ENCODE results near the gene USH2A.

GRCh38 chr1:216323344-216323743 lies 99.9 kb downstream of the USH2A start:
- TF ChIP-seq CTCF (IDR thresholded peaks at IDR 0.05) (no peak), POLR2A (IDR thresholded peaks at IDR 0.05) (no peak)

Data from lower leg skin (tissue), 3 donors.